Left ventricle myocardium inferior (tissue), 1 donor: ENCODE measurements around the gene NECTIN2. TPM values are rescaled to one million over a fixed set of nuclear protein-coding genes. Genes with fewer than 3 reads are reported as not detected.

Experiments used
- DNase-seq: peaks from one replicate; pipeline ENCODE4 v3.0.0-alpha.2; 2020
- H3K27ac ChIP-seq: fragments of 200-600 bp; replicated peaks from 2 replicates; pipeline ENCODE4 v1.8.0; 2021
- H3K27me3 ChIP-seq: fragments of 200-600 bp; 2 replicates; pipeline ENCODE4 v1.8.0; 2021; ENCODE audit warnings: low read depth
- H3K36me3 ChIP-seq: fragments of 200-600 bp; 2 replicates; pipeline ENCODE4 v1.8.0; 2021
- H3K4me1 ChIP-seq: fragments of 200-600 bp; 2 replicates; pipeline ENCODE4 v1.8.0; 2021
- H3K4me3 ChIP-seq: fragments of 200-600 bp; 2 replicates; pipeline ENCODE4 v1.8.0; 2021; ENCODE audit warnings: mild to moderate bottlenecking, moderate library complexity
- H3K9me3 ChIP-seq: fragments of 200-600 bp; replicated peaks from 2 replicates; pipeline ENCODE4 v1.8.0; 2021
- intact Hi-C: fragments of 100-400 bp; cut with micrococcal nuclease; formaldehyde crosslinking; loops from one replicate; pipeline ENCODE4 v1.11.0; 2022
- total RNA-seq: library from RNA; stranded (reverse); fragmentation: NEBNext Ultra II Directional; extraction: Animal tissue kit (Norgen Biotek cat#: 25700); gene quantifications from one replicate; pipeline ENCODE4 v1.2.1, GENCODE V29; 2021
- TF ChIP-seq, protein P1 (sequence below): fragments of 200-600 bp; IDR thresholded peaks from 2 replicates; pipeline ENCODE4 v1.8.0; 2021; ENCODE audit warnings: antibody characterized with exemption, mild to moderate bottlenecking, borderline replicate concordance
- donor health status: DM: no; HTN: yes; CAD: no; lungs with severe emphysema.

The NECTIN2 gene
- total RNA-seq, 1 donor from 2014 or later, result 40.7 TPM

DNA sequence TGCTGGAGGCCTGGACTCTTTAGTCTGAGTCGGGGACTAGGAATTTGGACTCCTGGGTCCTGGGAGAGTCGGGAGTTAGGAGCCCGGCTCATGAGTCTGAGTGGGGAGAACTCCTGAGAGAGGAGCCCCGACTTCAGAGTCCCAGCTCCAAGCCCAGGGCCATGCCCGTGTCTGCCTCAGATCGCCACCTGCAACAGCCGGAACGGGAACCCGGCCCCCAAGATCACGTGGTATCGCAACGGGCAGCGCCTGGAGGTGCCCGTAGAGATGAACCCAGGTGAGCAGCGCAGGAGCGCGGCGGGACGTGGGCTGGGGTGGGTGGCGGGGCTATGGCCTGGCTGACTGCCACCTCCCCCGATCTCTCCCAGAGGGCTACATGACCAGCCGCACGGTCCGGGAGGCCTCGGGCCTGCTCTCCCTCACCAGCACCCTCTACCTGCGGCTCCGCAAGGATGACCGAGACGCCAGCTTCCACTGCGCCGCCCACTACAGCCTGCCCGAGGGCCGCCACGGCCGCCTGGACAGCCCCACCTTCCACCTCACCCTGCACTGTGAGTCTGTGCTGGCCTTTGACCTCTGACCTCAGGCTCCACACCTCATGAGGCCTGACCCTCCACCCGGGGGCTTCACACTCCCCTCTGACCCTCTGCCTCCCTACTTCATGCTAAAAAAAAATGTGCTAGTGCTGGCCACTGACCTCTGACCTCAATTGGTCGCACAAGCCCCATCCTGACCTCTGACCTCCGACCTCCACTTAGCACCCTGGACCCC lies 32.8 kb upstream of the NECTIN2 start:
- Histone ChIP-seq H3K36me3 (peaks cover 47% of the 10 kb centered on the region), H3K4me1 (peaks cover 38% of the 10 kb centered on the region), H3K27ac (peak overlapping the region; percentile 23), H3K9me3 (no peaks in the 10 kb centered on the region), H3K4me3 (no peak overlapping the region), H3K27me3 (no peaks in the 10 kb centered on the region)
- intact Hi-C loops, result no loop called here
- TF ChIP-seq, protein P1, sequence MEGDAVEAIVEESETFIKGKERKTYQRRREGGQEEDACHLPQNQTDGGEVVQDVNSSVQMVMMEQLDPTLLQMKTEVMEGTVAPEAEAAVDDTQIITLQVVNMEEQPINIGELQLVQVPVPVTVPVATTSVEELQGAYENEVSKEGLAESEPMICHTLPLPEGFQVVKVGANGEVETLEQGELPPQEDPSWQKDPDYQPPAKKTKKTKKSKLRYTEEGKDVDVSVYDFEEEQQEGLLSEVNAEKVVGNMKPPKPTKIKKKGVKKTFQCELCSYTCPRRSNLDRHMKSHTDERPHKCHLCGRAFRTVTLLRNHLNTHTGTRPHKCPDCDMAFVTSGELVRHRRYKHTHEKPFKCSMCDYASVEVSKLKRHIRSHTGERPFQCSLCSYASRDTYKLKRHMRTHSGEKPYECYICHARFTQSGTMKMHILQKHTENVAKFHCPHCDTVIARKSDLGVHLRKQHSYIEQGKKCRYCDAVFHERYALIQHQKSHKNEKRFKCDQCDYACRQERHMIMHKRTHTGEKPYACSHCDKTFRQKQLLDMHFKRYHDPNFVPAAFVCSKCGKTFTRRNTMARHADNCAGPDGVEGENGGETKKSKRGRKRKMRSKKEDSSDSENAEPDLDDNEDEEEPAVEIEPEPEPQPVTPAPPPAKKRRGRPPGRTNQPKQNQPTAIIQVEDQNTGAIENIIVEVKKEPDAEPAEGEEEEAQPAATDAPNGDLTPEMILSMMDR, result no peak
- DNase-seq, result no peak

DNA sequence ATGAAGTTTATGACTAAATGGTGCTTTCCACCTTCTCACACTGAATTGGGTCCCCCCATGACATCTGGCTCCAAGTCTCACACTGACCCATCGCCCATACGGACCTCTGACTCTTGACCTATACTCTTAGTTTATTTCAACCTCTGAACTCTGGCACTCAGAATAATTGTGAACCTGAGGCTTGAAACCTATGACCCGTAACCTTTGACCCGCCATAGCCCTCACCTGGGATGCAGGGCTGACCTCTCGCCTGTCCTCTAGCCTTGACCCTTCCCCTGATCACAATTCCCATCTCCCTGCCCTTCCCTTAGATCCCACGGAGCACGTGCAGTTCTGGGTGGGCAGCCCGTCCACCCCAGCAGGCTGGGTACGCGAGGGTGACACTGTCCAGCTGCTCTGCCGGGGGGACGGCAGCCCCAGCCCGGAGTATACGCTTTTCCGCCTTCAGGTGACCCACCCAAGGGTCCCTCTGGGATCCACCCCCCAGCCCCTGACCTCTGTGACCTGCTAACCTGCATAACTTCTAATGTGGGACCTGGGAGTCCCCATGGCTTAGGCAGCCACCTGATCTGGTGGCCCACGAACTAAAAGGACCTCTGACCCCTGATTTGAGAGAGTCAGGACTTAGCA lies 32.1 kb upstream of the NECTIN2 start:
- Histone ChIP-seq H3K4me3 (no peak overlapping the region), H3K9me3 (no peaks in the 10 kb centered on the region), H3K4me1 (peaks cover 33% of the 10 kb centered on the region), H3K36me3 (peaks cover 52% of the 10 kb centered on the region), H3K27me3 (no peaks in the 10 kb centered on the region), H3K27ac (no peak overlapping the region)
- intact Hi-C loops, result no loop called here
- TF ChIP-seq, protein P1, result no peak
- DNase-seq, result no peak

DNA sequence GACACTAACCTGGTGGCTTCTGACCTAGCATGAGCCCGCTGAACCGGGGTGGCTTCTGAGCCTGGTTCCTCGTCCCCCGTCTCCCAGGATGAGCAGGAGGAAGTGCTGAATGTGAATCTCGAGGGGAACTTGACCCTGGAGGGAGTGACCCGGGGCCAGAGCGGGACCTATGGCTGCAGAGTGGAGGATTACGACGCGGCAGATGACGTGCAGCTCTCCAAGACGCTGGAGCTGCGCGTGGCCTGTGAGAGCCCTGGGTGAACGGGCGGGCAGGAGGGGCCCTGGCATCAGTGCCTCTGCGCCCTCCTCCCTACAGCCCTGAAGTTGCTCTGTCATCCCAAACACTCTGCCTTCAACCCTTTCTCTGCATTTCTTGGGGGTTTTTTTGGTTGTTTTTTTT lies 31.6 kb upstream of the NECTIN2 start:
- Histone ChIP-seq H3K27me3 (no peaks in the 10 kb centered on the region), H3K4me3 (no peak overlapping the region), H3K27ac (no peak overlapping the region), H3K4me1 (peaks cover 27% of the 10 kb centered on the region), H3K36me3 (peaks cover 57% of the 10 kb centered on the region), H3K9me3 (no peaks in the 10 kb centered on the region)
- intact Hi-C loops, result no loop called here
- no peak for DNase-seq
- TF ChIP-seq, protein P1, result no peak

DNA sequence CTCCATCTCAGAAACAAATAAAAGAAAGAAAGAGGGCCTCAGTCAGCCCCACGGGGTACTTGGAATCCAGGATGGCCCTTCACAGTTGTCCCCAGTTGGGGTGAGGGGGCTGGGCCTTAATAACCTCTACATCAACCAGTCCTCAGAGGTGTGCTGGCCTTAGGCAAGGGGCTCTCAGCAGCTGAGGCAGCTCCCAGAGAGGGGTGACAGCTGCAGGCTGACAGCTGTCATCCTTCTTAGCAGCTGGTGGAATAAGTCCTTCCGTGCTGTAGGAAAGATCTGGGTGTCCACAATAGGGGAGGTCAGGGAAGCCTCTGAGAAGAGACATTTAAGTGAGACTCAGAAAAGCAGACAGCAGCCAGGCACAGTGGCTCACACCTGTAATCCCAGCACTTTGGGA lies 29.8 kb upstream of the NECTIN2 start:
- Histone ChIP-seq H3K9me3 (no peaks in the 10 kb centered on the region), H3K4me3 (no peak overlapping the region), H3K27ac (no peak overlapping the region), H3K27me3 (no peaks in the 10 kb centered on the region), H3K36me3 (peaks cover 54% of the 10 kb centered on the region), H3K4me1 (peaks cover 19% of the 10 kb centered on the region)
- no peak for DNase-seq
- TF ChIP-seq, protein P1, result no peak
- intact Hi-C loops, result no loop called here

DNA sequence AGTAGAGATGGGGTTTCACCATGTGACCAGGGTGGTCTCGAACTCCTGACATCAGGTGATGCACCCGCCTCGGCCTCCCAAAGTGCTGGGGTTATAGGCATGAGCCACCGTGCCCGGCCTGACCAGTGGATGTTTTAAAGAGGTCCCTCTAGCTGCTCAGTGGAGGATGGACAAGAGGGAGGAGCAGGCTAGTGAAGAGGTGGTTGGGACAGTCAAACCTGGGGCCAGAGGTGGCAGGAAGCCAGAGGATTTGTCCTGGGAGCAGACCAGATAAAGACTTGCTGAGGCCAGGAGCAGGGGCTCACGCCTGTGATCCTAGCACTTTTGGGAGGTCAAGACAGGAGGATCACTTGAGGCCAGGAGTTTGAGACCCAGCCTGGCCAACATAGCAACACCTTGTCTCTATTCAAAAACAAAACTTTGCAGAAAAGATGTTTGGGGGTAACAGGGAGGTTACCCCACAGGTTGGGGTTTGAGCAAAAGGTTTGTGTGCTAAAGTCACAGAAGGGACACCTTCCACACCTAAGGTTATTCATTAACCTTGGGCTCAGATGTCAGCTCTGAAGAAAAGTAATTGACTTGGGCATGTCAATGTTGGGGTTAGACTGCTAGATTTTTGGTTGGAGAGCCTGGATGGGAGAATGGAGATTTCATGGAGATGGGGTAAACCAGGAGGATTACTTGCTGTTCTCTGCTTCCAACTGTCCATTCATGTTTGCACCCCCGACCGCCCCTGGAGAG lies 28.2 kb upstream of the NECTIN2 start:
- Histone ChIP-seq H3K4me1 (peaks cover 23% of the 10 kb centered on the region), H3K36me3 (peaks cover 39% of the 10 kb centered on the region), H3K27ac (no peak overlapping the region), H3K27me3 (no peaks in the 10 kb centered on the region), H3K9me3 (no peaks in the 10 kb centered on the region), H3K4me3 (no peak overlapping the region)
- no peak for DNase-seq
- intact Hi-C loops, result no loop called here
- TF ChIP-seq, protein P1, result no peak
